Measurements from ENCODE around the gene ZNF554. TPM values are rescaled to one million over a fixed set of nuclear protein-coding genes. Genes with fewer than 3 reads are reported as not detected.

ZNF554 gene
- total RNA-seq, 2 experiments from 2014 or later = 1.2 to 1.3 TPM

Other genes with a start within 250 kb of the ZNF554 start
- under 1 TPM; 0.36 to 0.45 TPM for gene GNG7, start 117.2 kb upstream of the ZNF554 start, total RNA-seq
- under 1 TPM in 1 of 2 experiments, not detected in 1; 0.16 TPM for gene DIRAS1, start 98.5 kb upstream of the ZNF554 start, total RNA-seq
- 10 to 100 TPM; 50.5 to 52.1 TPM for gene SLC39A3, start 79.9 kb upstream of the ZNF554 start, total RNA-seq
- 10 to 100 TPM; 84.8 to 87.4 TPM for gene SGTA, start 36.6 kb upstream of the ZNF554 start, total RNA-seq
- 100 to 1,000 TPM; 164 to 170 TPM for gene THOP1, start 34.4 kb upstream of the ZNF554 start, total RNA-seq
- gene ZNF555, start 21.6 kb downstream of the ZNF554 start, total RNA-seq = 1 to 10 TPM; 1.5 to 1.9 TPM
- not detected for gene ZNF556, start 47.5 kb downstream of the ZNF554 start, total RNA-seq
- 1 to 10 TPM; 4.2 to 5.3 TPM for gene ZNF57, start 81.1 kb downstream of the ZNF554 start, total RNA-seq
- gene ZNF77, start 125.1 kb downstream of the ZNF554 start, total RNA-seq = 1 to 10 TPM; 3.4 to 3.5 TPM
- 1 to 10 TPM; 2.4 to 3.2 TPM for gene TLE6, start 157.7 kb downstream of the ZNF554 start, total RNA-seq
- gene TLE2, start 209.4 kb downstream of the ZNF554 start, total RNA-seq = 1 to 10 TPM; 1.4 to 2.3 TPM
- 100 to 1,000 TPM; 221 to 222 TPM for gene TLE5, start 242.6 kb downstream of the ZNF554 start, total RNA-seq

All from activated naive CD8-positive, alpha-beta T cell treated with anti-CD3 and anti-CD28 coated beads for 36 hours (primary cell).